ENCODE results near the gene PTTG1. TPM values are rescaled to one million over a fixed set of nuclear protein-coding genes. Genes with fewer than 3 reads are reported as not detected.

PTTG1 gene
- total and polyA plus RNA-seq, 2 donors (not counting 1 experiment from before 2014, with no cell fraction given), result 77.5 to 108 TPM

DNA sequence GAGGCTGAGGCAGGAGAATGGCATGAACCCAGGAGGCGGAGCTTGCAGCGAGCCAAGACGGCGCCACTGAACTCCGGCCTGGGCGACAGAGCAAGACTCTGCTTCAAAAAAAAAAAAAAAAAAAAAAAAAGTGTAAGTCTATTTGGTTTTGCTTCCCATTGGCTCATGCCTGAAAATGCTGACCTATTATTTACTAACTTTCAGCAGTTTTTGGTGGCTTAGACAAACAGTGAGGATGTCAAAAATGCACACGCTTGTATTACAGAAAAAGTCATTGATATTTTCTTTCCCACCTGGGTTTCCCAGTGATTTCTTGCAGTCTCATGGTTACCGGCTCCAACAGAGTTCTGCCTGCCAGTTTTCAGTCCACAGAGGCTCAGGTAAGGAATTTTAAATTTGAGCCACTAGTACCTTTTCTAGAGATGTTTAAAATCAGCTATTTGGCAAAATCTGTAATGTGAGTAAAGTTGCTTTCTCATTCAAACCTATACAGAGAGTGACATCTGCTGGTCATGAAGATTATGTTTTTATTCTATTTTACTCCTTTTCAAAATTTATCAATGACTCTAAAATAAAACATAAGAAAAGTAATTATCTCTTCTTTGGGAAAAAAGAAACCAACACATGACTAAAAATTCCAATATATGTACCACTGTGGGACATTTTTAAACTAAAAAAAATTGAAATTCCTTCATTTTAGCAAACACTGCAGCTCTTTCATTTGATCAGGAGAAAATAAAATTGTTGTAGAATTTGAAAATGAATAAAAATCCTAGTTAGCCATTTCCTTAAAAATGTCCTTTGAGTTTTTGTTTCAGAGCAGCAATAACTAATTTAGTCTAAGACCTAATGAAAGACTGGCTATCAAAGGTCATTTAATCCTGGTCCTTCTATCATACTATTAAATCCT is 30.6 kb upstream of the PTTG1 start:
- no peak for TF ChIP-seq EZH2 (IDR thresholded peaks at IDR 0.05; ENCODE audit: low read length, missing control alignments)
- TF ChIP-seq, protein P1, sequence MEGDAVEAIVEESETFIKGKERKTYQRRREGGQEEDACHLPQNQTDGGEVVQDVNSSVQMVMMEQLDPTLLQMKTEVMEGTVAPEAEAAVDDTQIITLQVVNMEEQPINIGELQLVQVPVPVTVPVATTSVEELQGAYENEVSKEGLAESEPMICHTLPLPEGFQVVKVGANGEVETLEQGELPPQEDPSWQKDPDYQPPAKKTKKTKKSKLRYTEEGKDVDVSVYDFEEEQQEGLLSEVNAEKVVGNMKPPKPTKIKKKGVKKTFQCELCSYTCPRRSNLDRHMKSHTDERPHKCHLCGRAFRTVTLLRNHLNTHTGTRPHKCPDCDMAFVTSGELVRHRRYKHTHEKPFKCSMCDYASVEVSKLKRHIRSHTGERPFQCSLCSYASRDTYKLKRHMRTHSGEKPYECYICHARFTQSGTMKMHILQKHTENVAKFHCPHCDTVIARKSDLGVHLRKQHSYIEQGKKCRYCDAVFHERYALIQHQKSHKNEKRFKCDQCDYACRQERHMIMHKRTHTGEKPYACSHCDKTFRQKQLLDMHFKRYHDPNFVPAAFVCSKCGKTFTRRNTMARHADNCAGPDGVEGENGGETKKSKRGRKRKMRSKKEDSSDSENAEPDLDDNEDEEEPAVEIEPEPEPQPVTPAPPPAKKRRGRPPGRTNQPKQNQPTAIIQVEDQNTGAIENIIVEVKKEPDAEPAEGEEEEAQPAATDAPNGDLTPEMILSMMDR (conservative IDR thresholded peaks at IDR 0.05 in 1 of 2, IDR thresholded peaks at IDR 0.05 in 1 of 2; ENCODE audit: low read depth in 1 of 2, low read length in 2 of 2), result peak in 1 of 2 donors; percentile 34
- Histone ChIP-seq H3K4me2 (ENCODE audit: extremely low read depth, insufficient read depth, low read length) (no peak overlapping the region), H3K4me3 (replicated peaks in 1 of 4; ENCODE audit: control extremely low read depth in 1 of 4, insufficient read depth in 1 of 4, low read depth in 3 of 4, low read length in 4 of 4) (no peak overlapping the region), H3K27ac (ENCODE audit: insufficient read depth, low read length) (no peak overlapping the region), H4K20me1 (ENCODE audit: control insufficient read depth, extremely low read depth, insufficient read depth, low read length) (no peaks in the 10 kb centered on the region), H3K36me3 (ENCODE audit: control insufficient read depth, insufficient read depth, low read length) (no peaks in the 10 kb centered on the region), H3K27me3 (ENCODE audit: control insufficient read depth, insufficient read depth, low read length) (no peaks in the 10 kb centered on the region), H2AFZ (ENCODE audit: low read length) (no peak overlapping the region), H3K9ac (ENCODE audit: insufficient read depth, low read length) (no peak overlapping the region), H3K4me1 (ENCODE audit: control insufficient read depth, extremely low read depth, insufficient read depth, low read length) (no peaks in the 10 kb centered on the region), H3K79me2 (ENCODE audit: control insufficient read depth, insufficient read depth, low read length) (peaks cover under 1% of the 10 kb centered on the region), H3K9me3 (ENCODE audit: control insufficient read depth, insufficient read depth, low read depth, low read length) (no peaks in the 10 kb centered on the region)
- DNase-seq (ENCODE audit: low read depth in 2 of 2), result peak; percentile 32 to 50

DNA sequence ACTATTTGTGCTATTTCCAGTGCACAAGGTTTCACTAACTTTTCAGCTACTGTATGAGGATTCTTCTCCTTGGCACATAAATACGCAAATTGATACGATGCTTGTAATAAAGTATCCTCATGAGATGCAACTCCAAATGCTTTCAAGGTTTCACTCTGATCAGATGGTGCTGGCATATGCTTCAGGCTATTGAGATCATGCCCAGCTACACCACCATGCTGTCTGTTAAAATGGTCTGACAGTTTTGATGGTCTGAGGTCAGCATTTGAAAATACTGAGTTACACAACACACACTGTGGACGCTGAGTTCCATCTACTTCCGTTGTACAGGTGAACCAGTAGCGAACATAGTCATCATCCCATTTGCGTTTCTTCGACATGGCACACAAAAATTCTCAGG is 26.5 kb upstream of the PTTG1 start:
- TF ChIP-seq, protein P1 (conservative IDR thresholded peaks at IDR 0.05 in 1 of 2, IDR thresholded peaks at IDR 0.05 in 1 of 2; ENCODE audit: low read depth in 1 of 2, low read length in 2 of 2), result no peak
- TF ChIP-seq EZH2 (IDR thresholded peaks at IDR 0.05; ENCODE audit: low read length, missing control alignments), result no peak
- no peak for DNase-seq (ENCODE audit: low read depth in 2 of 2)

DNA sequence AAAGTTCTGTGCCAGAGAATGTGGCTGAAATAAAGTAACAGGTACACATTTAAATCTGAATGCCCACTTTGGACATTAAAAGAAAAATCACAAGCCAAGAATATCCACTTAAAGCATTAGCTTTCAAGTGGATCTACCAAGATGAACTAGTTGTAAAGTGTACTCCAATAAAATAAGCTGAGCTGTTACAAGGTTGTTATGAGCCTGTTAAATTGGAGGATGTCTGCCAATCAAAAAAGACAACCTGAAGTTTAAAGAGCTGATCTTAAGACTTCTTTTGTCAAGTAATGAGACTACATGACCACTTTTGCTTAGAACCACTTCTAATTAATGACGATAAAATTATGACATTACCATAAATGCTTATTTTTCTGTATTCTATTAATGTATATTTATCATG is 24.2 kb upstream of the PTTG1 start:
- DNase-seq (ENCODE audit: low read depth in 2 of 2), result no peak
- Histone ChIP-seq H2AFZ (ENCODE audit: low read length) (no peak overlapping the region), H3K9me3 (ENCODE audit: control insufficient read depth, insufficient read depth, low read depth, low read length) (no peaks in the 10 kb centered on the region), H3K9ac (ENCODE audit: insufficient read depth, low read length) (no peak overlapping the region), H3K36me3 (ENCODE audit: control insufficient read depth, insufficient read depth, low read length) (no peaks in the 10 kb centered on the region), H3K4me2 (ENCODE audit: extremely low read depth, insufficient read depth, low read length) (no peak overlapping the region), H3K4me1 (ENCODE audit: control insufficient read depth, extremely low read depth, insufficient read depth, low read length) (peaks cover 2% of the 10 kb centered on the region), H3K4me3 (replicated peaks in 1 of 4; ENCODE audit: control extremely low read depth in 1 of 4, insufficient read depth in 1 of 4, low read depth in 3 of 4, low read length in 4 of 4) (no peak overlapping the region), H4K20me1 (ENCODE audit: control insufficient read depth, extremely low read depth, insufficient read depth, low read length) (no peaks in the 10 kb centered on the region), H3K27ac (ENCODE audit: insufficient read depth, low read length) (no peak overlapping the region), H3K79me2 (ENCODE audit: control insufficient read depth, insufficient read depth, low read length) (peaks cover 18% of the 10 kb centered on the region), H3K27me3 (ENCODE audit: control insufficient read depth, insufficient read depth, low read length) (no peaks in the 10 kb centered on the region)
- no peak for TF ChIP-seq EZH2 (IDR thresholded peaks at IDR 0.05; ENCODE audit: low read length, missing control alignments)
- TF ChIP-seq, protein P1 (conservative IDR thresholded peaks at IDR 0.05 in 1 of 2, IDR thresholded peaks at IDR 0.05 in 1 of 2; ENCODE audit: low read depth in 1 of 2, low read length in 2 of 2), result no peak

More for the DNA sequence above, 26.5 kb upstream of the PTTG1 start:
- Histone ChIP-seq H3K9ac (ENCODE audit: insufficient read depth, low read length) (no peak overlapping the region), H3K4me2 (ENCODE audit: extremely low read depth, insufficient read depth, low read length) (no peak overlapping the region), H2AFZ (ENCODE audit: low read length) (no peak overlapping the region), H3K4me1 (ENCODE audit: control insufficient read depth, extremely low read depth, insufficient read depth, low read length) (peaks cover under 1% of the 10 kb centered on the region), H3K27ac (ENCODE audit: insufficient read depth, low read length) (no peak overlapping the region), H3K79me2 (ENCODE audit: control insufficient read depth, insufficient read depth, low read length) (peaks cover 18% of the 10 kb centered on the region), H3K27me3 (ENCODE audit: control insufficient read depth, insufficient read depth, low read length) (no peaks in the 10 kb centered on the region), H4K20me1 (ENCODE audit: control insufficient read depth, extremely low read depth, insufficient read depth, low read length) (no peaks in the 10 kb centered on the region), H3K9me3 (ENCODE audit: control insufficient read depth, insufficient read depth, low read depth, low read length) (no peaks in the 10 kb centered on the region), H3K36me3 (ENCODE audit: control insufficient read depth, insufficient read depth, low read length) (no peaks in the 10 kb centered on the region), H3K4me3 (replicated peaks in 1 of 4; ENCODE audit: control extremely low read depth in 1 of 4, insufficient read depth in 1 of 4, low read depth in 3 of 4, low read length in 4 of 4) (no peak overlapping the region)

Measured in fibroblast of lung (primary cell).